ENCODE results near the gene SAFB2.

Gene SAFB2

GRCh38 chr19:5588441-5588840 lies 34.1 kb downstream of the SAFB2 start:
- H3K4me1 Mint-ChIP-seq (ENCODE audit: low read depth): peaks cover 22% of the 10 kb centered on the region
- H3K9me3 Mint-ChIP-seq: no peaks in the 10 kb centered on the region
- H3K27ac Mint-ChIP-seq: no peak overlapping the region
- H3K4me3 Mint-ChIP-seq: no peak overlapping the region
- no peaks in the 10 kb centered on the region for H3K27me3 Mint-ChIP-seq
- peaks cover 57% of the 10 kb centered on the region for H3K36me3 Mint-ChIP-seq (ENCODE audit: low read depth)

DNA sequence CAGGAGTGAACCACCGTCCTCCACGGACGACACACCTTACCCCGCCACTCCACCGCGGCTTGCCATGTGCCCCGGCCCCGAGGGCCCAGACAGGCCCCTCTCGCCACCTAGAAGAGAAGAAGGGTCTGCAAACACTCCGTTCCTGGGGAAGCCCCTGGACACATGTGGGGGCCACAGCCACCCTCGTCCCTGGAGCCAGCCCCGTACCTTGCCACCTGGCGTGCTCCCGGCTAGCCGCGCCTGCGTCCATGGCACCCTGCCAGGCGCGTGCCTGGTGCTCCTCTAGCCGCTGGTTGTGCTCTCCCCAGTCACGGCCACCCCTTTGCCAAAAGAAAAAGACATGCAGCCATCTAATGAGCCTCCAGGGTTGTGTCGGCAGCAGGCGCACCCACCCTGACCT lies 34.9 kb downstream of the SAFB2 start:
- H3K4me1 Mint-ChIP-seq (ENCODE audit: low read depth): peaks cover 22% of the 10 kb centered on the region
- no peak overlapping the region for H3K27ac Mint-ChIP-seq
- peaks cover 49% of the 10 kb centered on the region for H3K36me3 Mint-ChIP-seq (ENCODE audit: low read depth)
- no peaks in the 10 kb centered on the region for H3K27me3 Mint-ChIP-seq
- H3K9me3 Mint-ChIP-seq: no peaks in the 10 kb centered on the region
- H3K4me3 Mint-ChIP-seq: no peak overlapping the region

GRCh38 chr19:5587071-5587455 lies 35.5 kb downstream of the SAFB2 start:
- Mint-ChIP-seq H3K4me3 (no peak overlapping the region), H3K27ac (no peak overlapping the region), H3K27me3 (no peaks in the 10 kb centered on the region), H3K36me3 (ENCODE audit: low read depth) (peaks cover 43% of the 10 kb centered on the region), H3K4me1 (ENCODE audit: low read depth) (peaks cover 22% of the 10 kb centered on the region), H3K9me3 (no peaks in the 10 kb centered on the region)

DNA sequence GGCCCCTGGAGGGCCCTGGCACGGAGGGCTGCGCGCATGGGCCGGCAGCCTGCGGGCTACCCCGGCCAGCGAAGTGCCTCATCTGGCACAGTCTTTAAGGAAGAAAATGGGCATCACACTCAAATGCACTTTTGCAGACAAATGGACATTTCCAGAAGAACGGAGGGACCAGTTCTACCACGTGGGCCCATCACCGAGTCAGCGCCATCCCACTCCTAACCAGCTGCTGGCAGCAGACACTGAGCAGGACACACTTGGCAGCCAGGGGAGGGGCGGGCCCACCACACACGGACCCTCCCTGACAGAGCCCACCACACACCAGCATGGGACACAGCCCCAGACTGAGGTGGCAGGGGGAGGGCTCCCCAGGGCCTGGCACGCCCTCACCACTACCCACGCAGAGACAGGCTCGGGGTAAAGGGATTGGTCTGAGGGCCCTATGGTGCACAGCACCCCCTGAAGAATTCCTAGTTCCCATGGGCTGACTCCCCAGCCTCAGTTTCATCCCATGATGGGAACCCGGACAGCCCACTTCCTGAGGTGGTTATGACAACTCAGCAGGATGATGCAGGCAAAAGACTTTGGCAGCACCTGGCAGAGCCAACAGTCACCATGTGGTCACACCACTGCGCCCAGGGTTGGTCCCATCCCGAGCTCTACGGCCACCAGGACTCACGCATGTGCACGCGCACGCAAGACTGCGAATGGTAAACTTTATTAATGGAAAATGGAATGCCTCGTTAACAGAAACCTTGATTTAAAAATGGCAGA lies 36.1 kb downstream of the SAFB2 start:
- Mint-ChIP-seq H3K27me3 (no peaks in the 10 kb centered on the region), H3K4me1 (ENCODE audit: low read depth) (peaks cover 22% of the 10 kb centered on the region), H3K27ac (peak overlapping the region; percentile 36), H3K9me3 (no peaks in the 10 kb centered on the region), H3K4me3 (no peak overlapping the region), H3K36me3 (ENCODE audit: low read depth) (peaks cover 37% of the 10 kb centered on the region)

DNA sequence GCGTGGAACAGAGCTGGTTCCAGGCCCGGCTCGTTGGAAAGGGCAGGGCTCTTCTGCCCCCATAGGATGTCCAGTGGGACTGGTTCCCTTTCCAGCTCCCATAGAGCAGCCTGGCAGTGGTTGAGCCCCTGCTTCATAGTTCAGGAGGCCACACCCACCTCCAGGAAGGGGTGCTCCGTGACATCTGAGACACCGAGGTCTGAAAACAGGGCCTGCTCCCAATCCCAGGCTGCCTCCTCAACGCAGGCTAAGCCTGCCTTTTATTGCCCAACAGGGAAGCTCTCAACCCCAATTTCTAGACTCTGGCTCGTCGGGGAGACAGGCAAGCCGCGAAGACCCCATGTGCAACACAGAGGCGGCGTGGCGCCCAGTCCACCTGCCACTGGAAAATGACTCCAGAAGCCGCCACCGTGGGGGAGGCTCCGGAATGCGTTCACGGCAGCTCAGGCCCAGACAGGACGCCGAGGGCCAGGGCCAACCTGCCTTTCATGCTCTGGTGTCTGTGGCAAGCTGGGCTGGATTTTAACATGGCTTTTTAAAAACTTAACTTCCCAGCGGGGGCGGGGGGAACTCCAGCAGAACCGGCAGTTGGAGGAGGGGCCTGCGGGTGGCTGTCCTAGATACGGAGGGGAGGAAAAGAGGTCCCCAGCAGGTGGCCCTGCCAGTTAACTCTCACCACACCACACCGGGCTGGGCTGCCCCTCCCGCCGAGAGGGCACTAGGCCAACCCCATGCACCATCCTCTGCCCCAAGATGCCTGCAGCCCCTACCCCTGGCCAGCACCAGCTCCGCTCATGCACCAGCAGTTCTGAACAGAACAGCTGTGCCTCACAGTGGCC lies 36.9 kb downstream of the SAFB2 start:
- Mint-ChIP-seq H3K4me3 (no peak overlapping the region), H3K4me1 (ENCODE audit: low read depth) (peaks cover 22% of the 10 kb centered on the region), H3K9me3 (no peaks in the 10 kb centered on the region), H3K27me3 (no peaks in the 10 kb centered on the region), H3K36me3 (ENCODE audit: low read depth) (peaks cover 33% of the 10 kb centered on the region), H3K27ac (peak overlapping the region; percentile 61)

- H3K27ac Mint-ChIP-seq: no peak overlapping the region
- H3K9me3 Mint-ChIP-seq: no peaks in the 10 kb centered on the region
- no peak overlapping the region for H3K4me3 Mint-ChIP-seq
- H3K36me3 Mint-ChIP-seq (ENCODE audit: low read depth): peaks cover 3% of the 10 kb centered on the region
- no peaks in the 10 kb centered on the region for H3K27me3 Mint-ChIP-seq
- H3K4me1 Mint-ChIP-seq (ENCODE audit: low read depth): peaks cover 8% of the 10 kb centered on the region
These were observed 42.4 kb downstream of the SAFB2 start for GRCh38 chr19:5580161-5580571.

DNA sequence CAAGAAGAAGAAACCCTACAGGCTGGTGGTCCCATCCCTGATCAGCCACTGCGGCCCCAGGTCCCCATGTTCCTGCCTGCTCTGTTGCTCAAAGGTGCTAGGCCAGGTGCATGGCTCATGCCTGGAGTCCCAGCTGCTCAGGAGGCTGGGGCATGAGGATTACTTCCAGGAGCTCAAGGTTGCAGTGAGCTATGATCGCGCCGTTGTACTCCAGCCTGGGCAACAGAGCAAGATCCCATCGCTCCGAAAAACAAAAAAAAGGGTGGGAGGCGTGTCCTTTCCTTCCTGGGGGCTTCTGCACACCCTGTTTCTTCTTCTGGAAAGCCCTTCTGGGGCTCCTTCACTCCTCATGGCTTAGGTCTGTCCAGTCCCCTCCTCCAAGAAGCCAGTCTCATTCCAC lies 42.9 kb downstream of the SAFB2 start:
- Mint-ChIP-seq H3K9me3 (no peaks in the 10 kb centered on the region), H3K27ac (no peak overlapping the region), H3K27me3 (no peaks in the 10 kb centered on the region), H3K4me1 (ENCODE audit: low read depth) (peaks cover 8% of the 10 kb centered on the region), H3K4me3 (no peak overlapping the region), H3K36me3 (ENCODE audit: low read depth) (peaks cover 3% of the 10 kb centered on the region)

DNA sequence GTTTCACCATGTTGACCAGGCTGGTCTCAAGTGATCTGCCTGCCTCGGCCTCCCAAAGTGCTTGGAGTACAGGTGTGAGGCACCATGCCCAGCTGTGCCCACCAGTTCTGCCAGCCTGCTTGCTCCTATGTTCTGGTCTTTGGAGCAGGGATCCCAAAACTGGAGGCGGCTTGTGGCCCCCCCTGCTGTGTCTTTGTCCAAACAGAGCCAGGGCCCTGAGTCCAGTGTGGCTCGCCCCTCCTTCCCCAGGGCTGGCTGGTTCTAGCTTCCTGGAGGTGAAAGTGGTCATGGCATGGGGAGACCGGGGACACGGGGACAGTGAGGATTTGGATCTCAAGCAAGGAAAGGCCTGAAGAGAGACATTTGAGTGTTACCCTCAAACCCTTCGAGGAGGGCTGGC lies 43.3 kb downstream of the SAFB2 start:
- H3K27me3 Mint-ChIP-seq: no peaks in the 10 kb centered on the region
- H3K36me3 Mint-ChIP-seq (ENCODE audit: low read depth): peaks cover under 1% of the 10 kb centered on the region
- no peaks in the 10 kb centered on the region for H3K9me3 Mint-ChIP-seq
- H3K27ac Mint-ChIP-seq: no peak overlapping the region
- no peak overlapping the region for H3K4me3 Mint-ChIP-seq
- H3K4me1 Mint-ChIP-seq (ENCODE audit: low read depth): peaks cover 4% of the 10 kb centered on the region

- H3K4me3 Mint-ChIP-seq: no peak overlapping the region
- H3K9me3 Mint-ChIP-seq: no peaks in the 10 kb centered on the region
- no peaks in the 10 kb centered on the region for H3K36me3 Mint-ChIP-seq (ENCODE audit: low read depth)
- no peak overlapping the region for H3K27ac Mint-ChIP-seq
- H3K27me3 Mint-ChIP-seq: no peaks in the 10 kb centered on the region
- H3K4me1 Mint-ChIP-seq (ENCODE audit: low read depth): peaks cover 3% of the 10 kb centered on the region
These were observed 44.3 kb downstream of the SAFB2 start for GRCh38 chr19:5578097-5578846.

GRCh38 chr19:5575590-5575989 lies 47.0 kb downstream of the SAFB2 start:
- Mint-ChIP-seq H3K36me3 (ENCODE audit: low read depth) (no peaks in the 10 kb centered on the region), H3K9me3 (no peaks in the 10 kb centered on the region), H3K4me3 (no peak overlapping the region), H3K4me1 (ENCODE audit: low read depth) (peaks cover 3% of the 10 kb centered on the region), H3K27ac (no peak overlapping the region), H3K27me3 (no peaks in the 10 kb centered on the region)

DNA sequence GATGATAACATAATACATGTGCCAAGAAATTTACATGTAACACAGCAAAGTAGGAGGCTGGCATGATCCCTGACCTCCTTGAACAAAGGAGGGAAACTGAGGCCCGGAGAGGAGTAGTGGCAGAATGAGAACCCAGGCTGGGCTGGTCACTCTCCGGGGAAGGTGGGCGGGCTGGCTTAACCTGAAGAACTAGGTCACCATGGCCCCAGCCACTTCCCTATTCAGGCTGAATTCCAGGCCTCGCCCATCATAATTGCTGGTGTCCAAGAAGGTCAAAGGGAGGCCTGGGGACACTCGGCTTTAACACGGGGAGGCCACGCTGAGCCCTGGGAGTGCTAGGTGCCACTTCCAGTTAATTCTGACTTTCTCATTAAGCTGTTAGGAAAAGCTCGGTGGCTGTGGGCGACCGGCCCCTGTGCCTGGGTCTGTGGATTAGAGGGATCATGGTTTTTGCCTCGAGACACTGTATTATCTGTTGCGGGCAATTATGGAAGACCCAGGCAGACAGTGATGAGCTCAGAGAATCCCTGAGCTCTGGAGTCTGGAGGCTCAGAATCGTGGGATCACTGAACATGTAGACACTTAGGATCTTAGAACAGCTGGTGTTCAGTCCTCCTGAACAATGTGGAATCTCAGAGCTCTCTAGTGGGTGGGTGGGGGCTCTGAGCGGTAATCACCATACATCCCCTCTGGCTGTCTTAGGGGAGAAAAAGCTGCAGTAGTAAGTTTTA lies 49.9 kb downstream of the SAFB2 start:
- H3K4me3 Mint-ChIP-seq: no peak overlapping the region
- H3K4me1 Mint-ChIP-seq (ENCODE audit: low read depth): peaks cover 1% of the 10 kb centered on the region
- H3K27me3 Mint-ChIP-seq: peaks cover 3% of the 10 kb centered on the region
- no peaks in the 10 kb centered on the region for H3K36me3 Mint-ChIP-seq (ENCODE audit: low read depth)
- no peaks in the 10 kb centered on the region for H3K9me3 Mint-ChIP-seq
- H3K27ac Mint-ChIP-seq: no peak overlapping the region

- no peak overlapping the region for H3K27ac Mint-ChIP-seq
- peaks cover 3% of the 10 kb centered on the region for H3K27me3 Mint-ChIP-seq
- no peaks in the 10 kb centered on the region for H3K36me3 Mint-ChIP-seq (ENCODE audit: low read depth)
- H3K9me3 Mint-ChIP-seq: no peaks in the 10 kb centered on the region
- no peak overlapping the region for H3K4me3 Mint-ChIP-seq
- H3K4me1 Mint-ChIP-seq (ENCODE audit: low read depth): no peaks in the 10 kb centered on the region
These were observed 50.8 kb downstream of the SAFB2 start for GRCh38 chr19:5571777-5572176.

DNA sequence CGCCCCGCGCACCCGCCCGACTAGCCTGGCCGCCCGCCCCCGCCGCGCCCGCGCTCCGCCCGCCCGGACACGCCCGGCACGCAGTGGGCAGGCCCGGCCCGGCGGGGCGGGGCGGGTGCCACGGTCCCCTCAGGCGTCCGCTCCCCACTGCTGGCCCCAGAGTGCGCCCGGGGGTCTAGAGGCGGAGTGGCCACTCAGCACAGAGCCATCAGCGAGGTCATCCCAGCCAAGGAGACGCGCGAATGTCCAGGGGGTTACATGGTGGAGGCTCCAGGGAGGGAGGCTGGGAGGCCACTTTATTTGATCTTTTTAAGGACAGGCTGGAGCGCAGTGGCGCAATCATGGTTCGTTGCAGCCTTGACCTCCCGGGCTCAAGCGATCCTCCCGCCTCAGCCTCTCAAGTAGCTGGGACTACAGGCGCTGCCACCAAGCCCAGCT lies 54.6 kb downstream of the SAFB2 start:
- Mint-ChIP-seq H3K27me3 (peaks cover 3% of the 10 kb centered on the region), H3K36me3 (ENCODE audit: low read depth) (no peaks in the 10 kb centered on the region), H3K27ac (no peak overlapping the region), H3K9me3 (no peaks in the 10 kb centered on the region), H3K4me1 (ENCODE audit: low read depth) (no peaks in the 10 kb centered on the region), H3K4me3 (no peak overlapping the region)

GRCh38 chr19:5567360-5567969 lies 55.1 kb downstream of the SAFB2 start, which contains the start of gene TINCR:
TSS of gene TINCR (minus strand) at chr19:5567953.
- peaks cover under 1% of the 10 kb centered on the region for H3K36me3 Mint-ChIP-seq (ENCODE audit: low read depth)
- no peaks in the 10 kb centered on the region for H3K9me3 Mint-ChIP-seq
- peaks cover 3% of the 10 kb centered on the region for H3K27me3 Mint-ChIP-seq
- H3K4me3 Mint-ChIP-seq: no peak within 1 kb of the TSS
- no peak within 1 kb of the TSS for H3K27ac Mint-ChIP-seq
- no peaks in the 10 kb centered on the region for H3K4me1 Mint-ChIP-seq (ENCODE audit: low read depth)
